ENCODE results near the gene TRIM5. TPM values are rescaled to one million over a fixed set of nuclear protein-coding genes. Genes with fewer than 3 reads are reported as not detected.

Gene TRIM5
- polyA plus RNA-seq, 1 donor (not counting 4 experiments of a cell fraction or from before 2014, with no cell fraction given), result 34.6 TPM

DNA sequence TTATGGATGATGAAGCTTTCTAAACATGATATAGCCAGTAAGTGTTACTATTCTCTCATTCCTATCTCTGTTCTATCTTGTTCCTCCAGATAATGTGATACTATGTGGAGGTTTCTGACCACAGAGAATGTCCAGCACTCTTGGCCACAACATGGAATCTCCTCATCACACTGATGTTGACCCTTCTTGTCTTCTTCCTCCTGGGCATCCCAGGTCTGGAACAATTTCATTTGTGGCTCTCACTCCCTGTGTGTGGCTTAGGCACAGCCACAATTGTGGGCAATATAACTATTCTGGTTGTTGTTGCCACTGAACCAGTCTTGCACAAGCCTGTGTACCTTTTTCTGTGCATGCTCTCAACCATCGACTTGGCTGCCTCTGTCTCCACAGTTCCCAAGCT lies 41.5 kb upstream of the TRIM5 start:
- Histone ChIP-seq H3K4me3 (ENCODE audit: control insufficient read depth in 2 of 3, extremely low read depth in 1 of 3, insufficient read depth in 2 of 3, low read depth in 1 of 3, low read length in 3 of 3) (no peak overlapping the region), H3K27me3 (ENCODE audit: control insufficient read depth, extremely low read depth, insufficient read depth, low read length) (no peaks in the 10 kb centered on the region), H3K9me3 (ENCODE audit: control insufficient read depth, low read depth, low read length) (no peaks in the 10 kb centered on the region), H3K4me1 (ENCODE audit: control insufficient read depth, extremely low read depth, insufficient read depth, low read length) (no peaks in the 10 kb centered on the region), H3K27ac (ENCODE audit: control insufficient read depth, insufficient read depth, low read length) (no peak overlapping the region), H3K36me3 (ENCODE audit: control insufficient read depth in 2 of 2, extremely low read depth in 1 of 2, insufficient read depth in 2 of 2, low read length in 2 of 2) (no peaks in the 10 kb centered on the region), H3K9me1 (ENCODE audit: control insufficient read depth, extremely low read depth, insufficient read depth, low read length) (no peaks in the 10 kb centered on the region), H2AFZ (ENCODE audit: control insufficient read depth, low read length) (no peak overlapping the region), H3K79me2 (ENCODE audit: control insufficient read depth, insufficient read depth, low read length) (no peaks in the 10 kb centered on the region), H4K20me1 (ENCODE audit: control insufficient read depth, extremely low read depth, insufficient read depth, low read length) (no peaks in the 10 kb centered on the region), H3K9ac (ENCODE audit: control insufficient read depth, extremely low read depth, insufficient read depth, low read length) (no peak overlapping the region), H3K4me2 (ENCODE audit: control insufficient read depth, extremely low read depth, insufficient read depth, low read depth, low read length) (no peak overlapping the region)
- TF ChIP-seq, protein P1, sequence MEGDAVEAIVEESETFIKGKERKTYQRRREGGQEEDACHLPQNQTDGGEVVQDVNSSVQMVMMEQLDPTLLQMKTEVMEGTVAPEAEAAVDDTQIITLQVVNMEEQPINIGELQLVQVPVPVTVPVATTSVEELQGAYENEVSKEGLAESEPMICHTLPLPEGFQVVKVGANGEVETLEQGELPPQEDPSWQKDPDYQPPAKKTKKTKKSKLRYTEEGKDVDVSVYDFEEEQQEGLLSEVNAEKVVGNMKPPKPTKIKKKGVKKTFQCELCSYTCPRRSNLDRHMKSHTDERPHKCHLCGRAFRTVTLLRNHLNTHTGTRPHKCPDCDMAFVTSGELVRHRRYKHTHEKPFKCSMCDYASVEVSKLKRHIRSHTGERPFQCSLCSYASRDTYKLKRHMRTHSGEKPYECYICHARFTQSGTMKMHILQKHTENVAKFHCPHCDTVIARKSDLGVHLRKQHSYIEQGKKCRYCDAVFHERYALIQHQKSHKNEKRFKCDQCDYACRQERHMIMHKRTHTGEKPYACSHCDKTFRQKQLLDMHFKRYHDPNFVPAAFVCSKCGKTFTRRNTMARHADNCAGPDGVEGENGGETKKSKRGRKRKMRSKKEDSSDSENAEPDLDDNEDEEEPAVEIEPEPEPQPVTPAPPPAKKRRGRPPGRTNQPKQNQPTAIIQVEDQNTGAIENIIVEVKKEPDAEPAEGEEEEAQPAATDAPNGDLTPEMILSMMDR (optimal IDR thresholded peaks at IDR 0.05 in 1 of 3, IDR thresholded peaks at IDR 0.05 in 1 of 3, conservative IDR thresholded peaks at IDR 0.05 in 1 of 3; ENCODE audit: extremely low read depth in 1 of 3, insufficient read depth in 2 of 3, low read length in 3 of 3), result no peak
- no peak for TF ChIP-seq EZH2 (IDR thresholded peaks at IDR 0.05; ENCODE audit: low read length)
- DNase-seq (ENCODE audit: low read depth, low spot score) (no peak), FAIRE-seq (no peak)
- dilution Hi-C loops (cut with MboI; ENCODE audit: extremely low pct_ligation_motif_present, low sequenced_read_pairs), result no loop called here

DNA sequence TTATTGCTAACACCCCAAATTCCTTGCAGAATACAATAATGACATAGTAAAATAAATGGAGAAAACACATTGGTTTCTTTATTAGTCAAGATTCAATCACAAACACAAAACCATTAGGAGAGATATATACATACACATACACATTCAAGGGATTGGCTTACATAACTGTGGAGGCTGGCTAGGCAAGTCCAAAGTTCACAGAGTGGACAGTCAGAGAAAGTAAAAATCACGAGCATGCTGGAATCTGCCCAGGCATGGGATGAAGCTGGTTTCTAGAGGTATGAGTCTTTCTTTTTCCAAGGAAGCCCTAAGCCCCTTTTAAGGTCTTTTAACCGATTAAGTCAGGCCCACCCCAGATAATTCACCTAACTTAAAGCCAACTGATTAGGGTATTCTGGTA lies 37.7 kb upstream of the TRIM5 start:
- Histone ChIP-seq H3K27ac (ENCODE audit: control insufficient read depth, insufficient read depth, low read length) (no peak overlapping the region), H3K9me1 (ENCODE audit: control insufficient read depth, extremely low read depth, insufficient read depth, low read length) (no peaks in the 10 kb centered on the region), H3K9me3 (ENCODE audit: control insufficient read depth, low read depth, low read length) (no peaks in the 10 kb centered on the region), H3K4me3 (ENCODE audit: control insufficient read depth in 2 of 3, extremely low read depth in 1 of 3, insufficient read depth in 2 of 3, low read depth in 1 of 3, low read length in 3 of 3) (no peak overlapping the region), H4K20me1 (ENCODE audit: control insufficient read depth, extremely low read depth, insufficient read depth, low read length) (no peaks in the 10 kb centered on the region), H3K4me2 (ENCODE audit: control insufficient read depth, extremely low read depth, insufficient read depth, low read depth, low read length) (no peak overlapping the region), H3K4me1 (ENCODE audit: control insufficient read depth, extremely low read depth, insufficient read depth, low read length) (no peaks in the 10 kb centered on the region), H3K79me2 (ENCODE audit: control insufficient read depth, insufficient read depth, low read length) (no peaks in the 10 kb centered on the region), H3K36me3 (ENCODE audit: control insufficient read depth in 2 of 2, extremely low read depth in 1 of 2, insufficient read depth in 2 of 2, low read length in 2 of 2) (no peaks in the 10 kb centered on the region), H2AFZ (ENCODE audit: control insufficient read depth, low read length) (no peak overlapping the region), H3K27me3 (ENCODE audit: control insufficient read depth, extremely low read depth, insufficient read depth, low read length) (no peaks in the 10 kb centered on the region), H3K9ac (ENCODE audit: control insufficient read depth, extremely low read depth, insufficient read depth, low read length) (no peak overlapping the region)
- no peak for TF ChIP-seq EZH2 (IDR thresholded peaks at IDR 0.05; ENCODE audit: low read length)
- TF ChIP-seq, protein P1 (optimal IDR thresholded peaks at IDR 0.05 in 1 of 3, IDR thresholded peaks at IDR 0.05 in 1 of 3, conservative IDR thresholded peaks at IDR 0.05 in 1 of 3; ENCODE audit: extremely low read depth in 1 of 3, insufficient read depth in 2 of 3, low read length in 3 of 3), result no peak
- dilution Hi-C loops (cut with MboI; ENCODE audit: extremely low pct_ligation_motif_present, low sequenced_read_pairs), result no loop called here
- DNase-seq (ENCODE audit: low read depth, low spot score), result no peak
- FAIRE-seq, result no peak

Measured in keratinocyte (primary cell).